ENCODE measurements around the gene PPP2R5E.
A peak's percentile ranks its signal among the peaks of the same experiment; 100 is the strongest.
"Not testable (repeated sequence)": the region's sequence is repeated elsewhere in the genome, so short reads cannot be mapped to it uniquely, and the experiment has no call there.

The PPP2R5E gene

GRCh38 chr14:63543000-63543825, at the start of gene PPP2R5E:
PPP2R5E (minus strand) TSS chr14:63543377; CDS start chr14:63539685, 3,692 bp downstream.
- peak within 1 kb of the TSS; percentile 96 for H3K9ac ChIP-seq (ENCODE audit: insufficient read length, low read depth)
- peak; percentile 94 for DNase-seq (ENCODE audit: low read depth, low spot score)
- peak within 1 kb of the TSS; percentile 86 for H3K4me3 ChIP-seq (ENCODE audit: insufficient read length, low read depth)
- H3K9me3 ChIP-seq (ENCODE audit: insufficient read depth, low read length), result no peaks in the 10 kb centered on the region
- H3K27me3 ChIP-seq (ENCODE audit: insufficient read depth, insufficient read length), result no peaks in the 10 kb centered on the region
- peaks cover 16% of the 10 kb centered on the region for H3K36me3 ChIP-seq (ENCODE audit: insufficient read depth, insufficient read length, low read length)
- no peaks in the 10 kb centered on the region for H3K4me1 ChIP-seq (ENCODE audit: insufficient read depth, insufficient read length)
- TF ChIP-seq ZNF274 (IDR thresholded peaks at IDR 0.05; ENCODE audit: low read depth, low read length) (no peak), SUZ12 (IDR thresholded peaks at IDR 0.05; ENCODE audit: extremely low read depth, insufficient read depth, insufficient read length) (no peak), YY1 (IDR thresholded peaks at IDR 0.05; ENCODE audit: insufficient read depth, insufficient read length) (no peak)

DNA sequence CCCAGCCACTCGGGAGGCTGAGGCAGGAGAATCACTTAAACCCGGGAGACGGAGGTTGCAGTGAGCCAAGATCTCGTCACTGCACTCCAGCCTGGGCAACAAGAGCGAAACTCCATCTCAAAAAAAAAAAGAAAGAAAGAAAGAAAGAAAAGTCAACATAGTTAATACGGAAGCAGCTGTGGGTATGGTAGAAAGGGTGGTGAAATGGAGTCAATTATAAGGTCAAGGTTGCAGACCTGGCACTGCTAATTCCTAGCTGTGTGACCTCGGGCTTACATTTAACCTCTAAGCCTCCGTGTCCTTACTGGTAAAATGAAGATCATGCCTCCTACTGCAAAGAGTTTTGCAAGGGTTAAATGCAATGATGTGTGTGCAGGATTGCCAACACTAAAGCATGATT, 39.9 kb upstream of the PPP2R5E start:
- not testable (repeated sequence) for H3K9me3 ChIP-seq (ENCODE audit: insufficient read depth, low read length); H3K27me3 ChIP-seq (ENCODE audit: insufficient read depth, insufficient read length); H3K4me1 ChIP-seq (ENCODE audit: insufficient read depth, insufficient read length); H3K4me3 ChIP-seq (ENCODE audit: insufficient read length, low read depth); H3K9ac ChIP-seq (ENCODE audit: insufficient read length, low read depth); DNase-seq (ENCODE audit: low read depth, low spot score); H3K36me3 ChIP-seq (ENCODE audit: insufficient read depth, insufficient read length, low read length)

DNA sequence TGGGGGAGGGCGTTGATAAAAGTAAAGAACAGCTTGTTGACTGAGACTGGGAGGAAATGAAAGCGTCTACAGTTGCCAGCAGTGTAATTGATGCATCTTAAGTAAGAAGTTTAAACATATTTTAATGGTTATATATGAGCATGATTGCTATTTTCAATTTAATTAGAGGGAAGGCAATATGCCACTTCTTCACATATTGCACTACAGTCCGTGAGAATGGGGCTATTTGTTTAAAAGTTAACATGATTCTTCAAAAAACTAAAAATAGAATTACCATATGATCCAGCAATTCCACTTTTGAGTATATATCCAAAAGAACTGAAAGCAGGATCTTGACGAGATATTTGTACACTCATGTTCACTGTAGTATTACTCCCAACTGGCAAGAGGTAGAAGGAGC, 38.3 kb upstream of the PPP2R5E start:
- TF ChIP-seq SUZ12 (IDR thresholded peaks at IDR 0.05; ENCODE audit: extremely low read depth, insufficient read depth, insufficient read length), result no peak
- TF ChIP-seq ZNF274 (IDR thresholded peaks at IDR 0.05; ENCODE audit: low read depth, low read length), result no peak
- no peak for TF ChIP-seq YY1 (IDR thresholded peaks at IDR 0.05; ENCODE audit: insufficient read depth, insufficient read length)
- H3K36me3 ChIP-seq (ENCODE audit: insufficient read depth, insufficient read length, low read length), result no peaks in the 10 kb centered on the region
- no peak overlapping the region for H3K4me3 ChIP-seq (ENCODE audit: insufficient read length, low read depth)
- H3K27me3 ChIP-seq (ENCODE audit: insufficient read depth, insufficient read length), result no peaks in the 10 kb centered on the region
- no peaks in the 10 kb centered on the region for H3K4me1 ChIP-seq (ENCODE audit: insufficient read depth, insufficient read length)
- H3K9ac ChIP-seq (ENCODE audit: insufficient read length, low read depth), result no peak overlapping the region
- DNase-seq (ENCODE audit: low read depth, low spot score), result no peak
- H3K9me3 ChIP-seq (ENCODE audit: insufficient read depth, low read length), result no peaks in the 10 kb centered on the region

DNA sequence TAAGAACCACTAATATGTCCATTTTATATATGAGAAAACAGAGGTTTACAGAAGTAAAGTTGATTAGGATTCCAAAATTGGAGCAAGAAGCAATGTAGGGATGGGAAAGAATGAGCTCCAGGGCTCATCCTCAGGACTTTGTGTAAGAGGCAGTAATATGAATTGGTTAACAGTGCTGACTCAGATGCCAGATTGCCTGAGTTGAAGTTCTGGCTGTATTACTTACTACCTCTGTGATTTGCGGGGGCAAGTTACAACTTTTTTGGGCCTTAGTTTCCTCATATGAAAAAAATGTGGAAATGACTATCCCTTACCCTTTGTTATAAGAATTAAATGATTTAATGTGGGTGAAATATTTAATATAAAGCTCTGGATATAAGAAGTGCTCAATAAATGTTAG, 35.1 kb upstream of the PPP2R5E start:
- H3K9me3 ChIP-seq (ENCODE audit: insufficient read depth, low read length), result no peaks in the 10 kb centered on the region
- TF ChIP-seq YY1 (IDR thresholded peaks at IDR 0.05; ENCODE audit: insufficient read depth, insufficient read length) (no peak), ZNF274 (IDR thresholded peaks at IDR 0.05; ENCODE audit: low read depth, low read length) (no peak), SUZ12 (IDR thresholded peaks at IDR 0.05; ENCODE audit: extremely low read depth, insufficient read depth, insufficient read length) (no peak)
- no peak for DNase-seq (ENCODE audit: low read depth, low spot score)
- no peak overlapping the region for H3K9ac ChIP-seq (ENCODE audit: insufficient read length, low read depth)
- H3K4me3 ChIP-seq (ENCODE audit: insufficient read length, low read depth), result no peak overlapping the region
- H3K36me3 ChIP-seq (ENCODE audit: insufficient read depth, insufficient read length, low read length), result no peaks in the 10 kb centered on the region
- no peaks in the 10 kb centered on the region for H3K4me1 ChIP-seq (ENCODE audit: insufficient read depth, insufficient read length)
- no peaks in the 10 kb centered on the region for H3K27me3 ChIP-seq (ENCODE audit: insufficient read depth, insufficient read length)

DNA sequence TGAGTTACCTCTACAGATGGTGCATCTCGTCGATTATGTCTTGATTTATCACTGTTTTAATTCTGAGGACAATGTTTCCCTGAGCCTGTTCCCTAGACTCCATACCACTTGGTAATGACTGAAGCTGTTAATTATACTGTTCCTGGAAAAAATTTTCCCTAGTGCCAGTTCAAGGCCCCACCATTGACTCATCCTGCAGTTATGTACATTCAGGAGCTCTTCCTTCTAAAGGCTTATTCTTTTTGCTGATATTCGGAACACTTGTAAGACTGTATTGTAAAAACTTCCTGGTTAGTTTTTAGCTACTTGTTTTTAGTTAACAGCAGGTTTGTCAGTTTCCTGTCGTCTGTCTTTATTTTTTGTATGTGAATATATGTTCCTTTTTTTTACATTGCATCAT, 30.4 kb upstream of the PPP2R5E start:
- no peaks in the 10 kb centered on the region for H3K4me1 ChIP-seq (ENCODE audit: insufficient read depth, insufficient read length)
- H3K36me3 ChIP-seq (ENCODE audit: insufficient read depth, insufficient read length, low read length), result no peaks in the 10 kb centered on the region
- no peak for DNase-seq (ENCODE audit: low read depth, low spot score)
- H3K9ac ChIP-seq (ENCODE audit: insufficient read length, low read depth), result no peak overlapping the region
- no peaks in the 10 kb centered on the region for H3K9me3 ChIP-seq (ENCODE audit: insufficient read depth, low read length)
- H3K4me3 ChIP-seq (ENCODE audit: insufficient read length, low read depth), result no peak overlapping the region
- TF ChIP-seq YY1 (IDR thresholded peaks at IDR 0.05; ENCODE audit: insufficient read depth, insufficient read length) (no peak), ZNF274 (IDR thresholded peaks at IDR 0.05; ENCODE audit: low read depth, low read length) (no peak), SUZ12 (IDR thresholded peaks at IDR 0.05; ENCODE audit: extremely low read depth, insufficient read depth, insufficient read length) (no peak)
- no peaks in the 10 kb centered on the region for H3K27me3 ChIP-seq (ENCODE audit: insufficient read depth, insufficient read length)

DNA sequence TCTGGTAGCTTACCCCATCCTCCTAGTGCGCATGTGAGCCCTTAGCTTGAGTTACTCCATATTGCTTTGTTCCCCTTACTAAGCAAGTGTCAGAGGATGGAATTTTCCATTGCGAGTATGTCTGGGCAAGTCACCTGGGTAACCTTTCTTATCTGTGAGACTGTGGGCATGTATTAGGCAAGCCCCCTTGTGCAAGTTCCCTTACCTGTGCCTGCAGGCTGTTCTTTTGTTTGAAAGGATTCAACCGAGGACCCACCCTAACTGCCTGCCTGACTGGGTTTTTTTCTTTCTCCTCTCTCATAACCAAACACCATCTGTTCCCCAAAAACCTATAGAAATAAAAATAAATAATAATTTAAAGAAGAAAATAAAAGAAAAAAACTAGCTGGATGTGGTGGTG, 22.3 kb upstream of the PPP2R5E start:
- Histone ChIP-seq H3K4me1 (ENCODE audit: insufficient read depth, insufficient read length) (no peaks in the 10 kb centered on the region), H3K9me3 (ENCODE audit: insufficient read depth, low read length) (no peaks in the 10 kb centered on the region), H3K9ac (ENCODE audit: insufficient read length, low read depth) (no peak overlapping the region), H3K4me3 (ENCODE audit: insufficient read length, low read depth) (no peak overlapping the region), H3K36me3 (ENCODE audit: insufficient read depth, insufficient read length, low read length) (no peaks in the 10 kb centered on the region), H3K27me3 (ENCODE audit: insufficient read depth, insufficient read length) (no peaks in the 10 kb centered on the region)
- TF ChIP-seq SUZ12 (IDR thresholded peaks at IDR 0.05; ENCODE audit: extremely low read depth, insufficient read depth, insufficient read length) (no peak), ZNF274 (IDR thresholded peaks at IDR 0.05; ENCODE audit: low read depth, low read length) (no peak), YY1 (IDR thresholded peaks at IDR 0.05; ENCODE audit: insufficient read depth, insufficient read length) (no peak)
- no peak for DNase-seq (ENCODE audit: low read depth, low spot score)

DNA sequence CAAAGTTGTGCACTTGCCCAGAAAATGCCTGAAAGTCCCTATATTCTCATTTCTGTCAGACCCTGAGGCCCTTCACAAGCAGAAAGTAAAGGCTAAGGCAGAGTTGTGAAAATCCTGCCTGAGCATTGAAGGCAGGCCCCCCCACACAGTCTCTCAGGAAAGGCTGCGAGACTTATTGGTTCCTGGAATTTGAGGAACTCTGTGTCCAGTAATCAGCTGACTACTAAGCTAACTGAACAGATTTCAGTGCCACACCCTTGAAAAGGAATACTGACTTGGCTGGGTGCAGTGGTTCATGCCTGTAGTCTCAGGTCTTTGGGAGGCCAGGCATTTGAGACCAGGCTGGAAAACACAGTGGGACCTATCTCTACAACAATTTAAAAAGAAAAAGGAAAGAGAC, 21.1 kb upstream of the PPP2R5E start:
- Histone ChIP-seq H3K9me3 (ENCODE audit: insufficient read depth, low read length) (no peaks in the 10 kb centered on the region), H3K4me1 (ENCODE audit: insufficient read depth, insufficient read length) (no peaks in the 10 kb centered on the region), H3K9ac (ENCODE audit: insufficient read length, low read depth) (no peak overlapping the region), H3K27me3 (ENCODE audit: insufficient read depth, insufficient read length) (no peaks in the 10 kb centered on the region), H3K36me3 (ENCODE audit: insufficient read depth, insufficient read length, low read length) (no peaks in the 10 kb centered on the region), H3K4me3 (ENCODE audit: insufficient read length, low read depth) (no peak overlapping the region)
- no peak for DNase-seq (ENCODE audit: low read depth, low spot score)
- TF ChIP-seq SUZ12 (IDR thresholded peaks at IDR 0.05; ENCODE audit: extremely low read depth, insufficient read depth, insufficient read length), result no peak
- TF ChIP-seq YY1 (IDR thresholded peaks at IDR 0.05; ENCODE audit: insufficient read depth, insufficient read length), result no peak
- no peak for TF ChIP-seq ZNF274 (IDR thresholded peaks at IDR 0.05; ENCODE audit: low read depth, low read length)
